Measurements from ENCODE around the gene MDM2. TPM values are rescaled to one million over a fixed set of nuclear protein-coding genes. Genes with fewer than 3 reads are reported as not detected.

MDM2 gene
- polyA plus RNA-seq, 3 donors = 16.2 to 39.9 (median 27.6) TPM

DNA sequence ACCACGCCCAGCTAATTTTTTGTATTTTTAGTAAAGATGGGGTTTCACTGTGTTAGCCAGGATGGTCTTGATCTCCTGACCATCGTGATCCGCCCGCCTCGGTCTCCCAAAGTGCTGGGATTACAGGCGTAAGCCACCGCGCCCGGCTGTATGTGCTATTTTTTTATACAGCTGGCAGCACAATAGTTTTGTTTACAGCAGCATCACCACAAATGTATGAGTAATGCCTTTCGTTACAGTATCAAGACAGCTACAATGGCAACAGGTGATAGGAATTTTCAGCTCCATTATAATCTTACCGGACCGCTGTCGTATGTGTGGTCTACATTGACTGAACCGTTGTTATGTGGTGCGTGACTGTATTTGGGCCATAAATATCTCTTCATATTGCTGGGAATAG is 11.6 kb upstream of the MDM2 start:
- Histone ChIP-seq H3K79me2 (ENCODE audit: insufficient read depth, low read length) (no peaks in the 10 kb centered on the region), H3K36me3 (replicated peaks in 1 of 2; ENCODE audit: control insufficient read depth in 1 of 2, insufficient read depth in 2 of 2, low read length in 2 of 2) (no peaks in the 10 kb centered on the region), H3K9me3 (replicated peaks in 1 of 2; ENCODE audit: control insufficient read depth in 1 of 2, insufficient read depth in 1 of 2, low read length in 2 of 2) (no peaks in the 10 kb centered on the region), H2AFZ (ENCODE audit: insufficient read depth, low read depth, low read length, poor library complexity, severe bottlenecking) (no peak overlapping the region), H4K20me1 (ENCODE audit: insufficient read depth, low read length) (no peaks in the 10 kb centered on the region), H3K4me1 (ENCODE audit: control insufficient read depth in 1 of 2, insufficient read depth in 2 of 2, low read length in 2 of 2) (no peaks in the 10 kb centered on the region), H3K27me3 (ENCODE audit: control insufficient read depth in 2 of 2, insufficient read depth in 2 of 2, low read length in 2 of 2) (no peaks in the 10 kb centered on the region), H3K4me2 (replicated peaks; ENCODE audit: extremely low read depth, low read length, poor library complexity, severe bottlenecking) (no peak overlapping the region), H3K4me3 (replicated peaks in 1 of 3; ENCODE audit: low read depth in 2 of 3, low read length in 3 of 3) (no peak overlapping the region), H3K9ac (ENCODE audit: insufficient read depth, low read length, poor library complexity, severe bottlenecking) (no peak overlapping the region), H3K27ac (ENCODE audit: low read depth in 1 of 2, low read length in 2 of 2) (no peak overlapping the region)
- Mint-ChIP-seq H3K36me3 (no peaks in the 10 kb centered on the region), H3K27ac (no peak overlapping the region), H3K4me3 (no peak overlapping the region), H3K9me3 (peaks cover 0 to 3% (median 0%) of the 10 kb centered on the region in 7 donors), H3K27me3 (ENCODE audit: low read depth in 3 of 3) (peaks cover 0 to 2% (median 0%) of the 10 kb centered on the region in 3 donors), H3K4me1 (no peaks in the 10 kb centered on the region)
- DNase-seq = no peak
- TF ChIP-seq, protein P1, sequence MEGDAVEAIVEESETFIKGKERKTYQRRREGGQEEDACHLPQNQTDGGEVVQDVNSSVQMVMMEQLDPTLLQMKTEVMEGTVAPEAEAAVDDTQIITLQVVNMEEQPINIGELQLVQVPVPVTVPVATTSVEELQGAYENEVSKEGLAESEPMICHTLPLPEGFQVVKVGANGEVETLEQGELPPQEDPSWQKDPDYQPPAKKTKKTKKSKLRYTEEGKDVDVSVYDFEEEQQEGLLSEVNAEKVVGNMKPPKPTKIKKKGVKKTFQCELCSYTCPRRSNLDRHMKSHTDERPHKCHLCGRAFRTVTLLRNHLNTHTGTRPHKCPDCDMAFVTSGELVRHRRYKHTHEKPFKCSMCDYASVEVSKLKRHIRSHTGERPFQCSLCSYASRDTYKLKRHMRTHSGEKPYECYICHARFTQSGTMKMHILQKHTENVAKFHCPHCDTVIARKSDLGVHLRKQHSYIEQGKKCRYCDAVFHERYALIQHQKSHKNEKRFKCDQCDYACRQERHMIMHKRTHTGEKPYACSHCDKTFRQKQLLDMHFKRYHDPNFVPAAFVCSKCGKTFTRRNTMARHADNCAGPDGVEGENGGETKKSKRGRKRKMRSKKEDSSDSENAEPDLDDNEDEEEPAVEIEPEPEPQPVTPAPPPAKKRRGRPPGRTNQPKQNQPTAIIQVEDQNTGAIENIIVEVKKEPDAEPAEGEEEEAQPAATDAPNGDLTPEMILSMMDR (IDR thresholded peaks at IDR 0.05) = no peak
- intact Hi-C loops (cut with micrococcal nuclease) = no loop called here
- WGBS (ENCODE audit: insufficient coverage) = 98% methylated on average over 9 of the region's 15 CpGs

DNA sequence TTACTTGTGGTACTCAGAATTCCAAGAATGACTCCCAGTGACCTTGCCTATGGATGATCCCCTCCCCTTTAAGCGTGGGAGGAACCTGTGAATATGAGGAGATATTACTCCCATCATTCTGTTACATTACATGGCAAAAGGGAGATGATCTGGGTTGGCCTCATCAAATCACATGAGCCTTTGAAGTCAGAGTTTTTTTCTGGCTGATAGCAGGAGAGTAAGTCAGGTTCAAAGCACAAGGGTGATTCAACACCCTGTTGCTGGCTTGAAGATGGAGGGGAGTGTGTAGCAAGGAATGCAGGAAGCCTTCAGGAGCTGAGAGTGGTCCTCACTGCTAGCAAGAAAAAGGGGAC is 9.1 kb upstream of the MDM2 start:
- Mint-ChIP-seq H3K4me3 (no peak overlapping the region), H3K9me3 (peaks cover 0 to 3% (median 0%) of the 10 kb centered on the region in 7 donors), H3K36me3 (no peaks in the 10 kb centered on the region), H3K27ac (no peak overlapping the region), H3K27me3 (ENCODE audit: low read depth in 3 of 3) (peaks cover 0 to 2% (median 0%) of the 10 kb centered on the region in 3 donors), H3K4me1 (no peaks in the 10 kb centered on the region)
- H3K79me2 ChIP-seq (ENCODE audit: insufficient read depth, low read length) = no peaks in the 10 kb centered on the region
- no CpG with 5 or more reads among the region's 1 CpG for WGBS (ENCODE audit: insufficient coverage)
- H3K9ac ChIP-seq (ENCODE audit: insufficient read depth, low read length, poor library complexity, severe bottlenecking) = no peak overlapping the region
- no peaks in the 10 kb centered on the region for H3K9me3 ChIP-seq (replicated peaks in 1 of 2; ENCODE audit: control insufficient read depth in 1 of 2, insufficient read depth in 1 of 2, low read length in 2 of 2)
- H3K36me3 ChIP-seq (replicated peaks in 1 of 2; ENCODE audit: control insufficient read depth in 1 of 2, insufficient read depth in 2 of 2, low read length in 2 of 2) = no peaks in the 10 kb centered on the region
- no peaks in the 10 kb centered on the region for H3K4me1 ChIP-seq (ENCODE audit: control insufficient read depth in 1 of 2, insufficient read depth in 2 of 2, low read length in 2 of 2)
- H4K20me1 ChIP-seq (ENCODE audit: insufficient read depth, low read length) = no peaks in the 10 kb centered on the region
- TF ChIP-seq, protein P1 (IDR thresholded peaks at IDR 0.05) = no peak
- no peak for DNase-seq
- intact Hi-C loops (cut with micrococcal nuclease) = no loop called here
- H3K27me3 ChIP-seq (ENCODE audit: control insufficient read depth in 2 of 2, insufficient read depth in 2 of 2, low read length in 2 of 2) = no peaks in the 10 kb centered on the region
- no peak overlapping the region for H2AFZ ChIP-seq (ENCODE audit: insufficient read depth, low read depth, low read length, poor library complexity, severe bottlenecking)
- H3K4me3 ChIP-seq (replicated peaks in 1 of 3; ENCODE audit: low read depth in 2 of 3, low read length in 3 of 3) = no peak overlapping the region
- no peak overlapping the region for H3K27ac ChIP-seq (ENCODE audit: low read depth in 1 of 2, low read length in 2 of 2)
- no peak overlapping the region for H3K4me2 ChIP-seq (replicated peaks; ENCODE audit: extremely low read depth, low read length, poor library complexity, severe bottlenecking)
